GM08714 (cell line): ENCODE results near the gene ERG.

Source experiments
- H3K4me3 ChIP-seq: fragments of 200-500 bp; sonication (Bioruptor generic); 2 replicates; pipeline ENCODE4 v1.5.1; 2014; ENCODE audit warnings: mild to moderate bottlenecking, low read length, inconsistent platforms
- ZNF274 ChIP-seq: IDR thresholded peaks from 2 replicates; pipeline ENCODE4 v1.6.1; 2012; ENCODE audit warnings: mild to moderate bottlenecking, low read depth, low read length

Gene ERG

GRCh38 chr21:38388203-38388602 is 110.1 kb downstream of the ERG start:
- H3K4me3 ChIP-seq = no peak overlapping the region
- TF ChIP-seq ZNF274 = no peak

GRCh38 chr21:38386967-38387366 is 111.3 kb downstream of the ERG start:
- no peak for TF ChIP-seq ZNF274
- H3K4me3 ChIP-seq = no peak overlapping the region

GRCh38 chr21:38385427-38386175 is 112.7 kb downstream of the ERG start:
- no peak overlapping the region for H3K4me3 ChIP-seq
- no peak for TF ChIP-seq ZNF274

- TF ChIP-seq ZNF274 = no peak
- no peak overlapping the region for H3K4me3 ChIP-seq
These were observed 113.4 kb downstream of the ERG start for GRCh38 chr21:38384675-38385426.

GRCh38 chr21:38384238-38384560 is 114.1 kb downstream of the ERG start:
- H3K4me3 ChIP-seq = no peak overlapping the region
- TF ChIP-seq ZNF274 = no peak

- no peak overlapping the region for H3K4me3 ChIP-seq
- no peak for TF ChIP-seq ZNF274
These were observed 114.7 kb downstream of the ERG start for GRCh38 chr21:38383411-38384237.

- H3K4me3 ChIP-seq = no peak overlapping the region
- TF ChIP-seq ZNF274 = no peak
These were observed 117.7 kb downstream of the ERG start for GRCh38 chr21:38380481-38381137.

GRCh38 chr21:38379147-38379546 is 119.1 kb downstream of the ERG start:
- no peak for TF ChIP-seq ZNF274
- H3K4me3 ChIP-seq = no peak overlapping the region

GRCh38 chr21:38377165-38378088 is 120.8 kb downstream of the ERG start:
- H3K4me3 ChIP-seq = no peak overlapping the region
- no peak for TF ChIP-seq ZNF274

- H3K4me3 ChIP-seq = no peak overlapping the region
- no peak for TF ChIP-seq ZNF274
These were observed 121.6 kb downstream of the ERG start for GRCh38 chr21:38376693-38377092.

GRCh38 chr21:38376235-38376634 is 122.0 kb downstream of the ERG start:
- no peak for TF ChIP-seq ZNF274
- no peak overlapping the region for H3K4me3 ChIP-seq

GRCh38 chr21:38367646-38368045 is 130.6 kb downstream of the ERG start:
- no peak for TF ChIP-seq ZNF274
- H3K4me3 ChIP-seq = no peak overlapping the region

GRCh38 chr21:38365521-38365920 is 132.8 kb downstream of the ERG start:
- H3K4me3 ChIP-seq = no peak overlapping the region
- TF ChIP-seq ZNF274 = no peak

- H3K4me3 ChIP-seq = no peak overlapping the region
- no peak for TF ChIP-seq ZNF274
These were observed 134.6 kb downstream of the ERG start for GRCh38 chr21:38363693-38364092.
